ENCODE results near the gene ASB10. TPM values are rescaled to one million over a fixed set of nuclear protein-coding genes. Genes with fewer than 3 reads are reported as not detected.

Gene ASB10
- total RNA-seq, 1 donor from 2014 or later: not detected

DNA sequence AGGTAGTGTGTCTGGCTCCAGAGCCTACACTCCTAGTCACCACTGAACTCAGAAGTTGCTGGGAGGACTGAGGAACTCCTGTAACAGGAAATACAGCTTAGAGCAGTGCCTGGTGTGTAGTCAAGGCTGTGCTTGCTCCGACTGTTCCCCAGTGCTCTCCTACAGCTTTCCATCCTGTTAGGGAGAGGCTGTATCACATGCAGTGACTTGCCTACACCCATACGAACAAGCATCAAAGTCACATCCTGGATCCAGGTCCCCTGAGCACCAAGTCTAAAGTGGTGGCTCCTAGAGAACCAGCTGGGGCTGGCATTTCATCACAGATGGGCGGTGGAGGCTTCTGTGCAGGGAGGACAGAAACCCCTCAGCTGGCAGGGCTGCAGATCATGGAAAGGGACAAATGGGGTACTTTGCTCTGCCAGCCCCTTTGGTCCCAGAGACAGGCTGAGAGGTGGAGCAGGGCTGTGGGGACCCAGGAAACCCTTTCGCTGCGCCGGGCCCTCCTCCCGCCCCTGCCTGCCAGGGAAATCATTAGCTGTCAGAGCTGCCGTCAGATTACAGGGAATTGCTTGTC is 7.7 kb downstream of the ASB10 start:
- TF ChIP-seq, protein P1, sequence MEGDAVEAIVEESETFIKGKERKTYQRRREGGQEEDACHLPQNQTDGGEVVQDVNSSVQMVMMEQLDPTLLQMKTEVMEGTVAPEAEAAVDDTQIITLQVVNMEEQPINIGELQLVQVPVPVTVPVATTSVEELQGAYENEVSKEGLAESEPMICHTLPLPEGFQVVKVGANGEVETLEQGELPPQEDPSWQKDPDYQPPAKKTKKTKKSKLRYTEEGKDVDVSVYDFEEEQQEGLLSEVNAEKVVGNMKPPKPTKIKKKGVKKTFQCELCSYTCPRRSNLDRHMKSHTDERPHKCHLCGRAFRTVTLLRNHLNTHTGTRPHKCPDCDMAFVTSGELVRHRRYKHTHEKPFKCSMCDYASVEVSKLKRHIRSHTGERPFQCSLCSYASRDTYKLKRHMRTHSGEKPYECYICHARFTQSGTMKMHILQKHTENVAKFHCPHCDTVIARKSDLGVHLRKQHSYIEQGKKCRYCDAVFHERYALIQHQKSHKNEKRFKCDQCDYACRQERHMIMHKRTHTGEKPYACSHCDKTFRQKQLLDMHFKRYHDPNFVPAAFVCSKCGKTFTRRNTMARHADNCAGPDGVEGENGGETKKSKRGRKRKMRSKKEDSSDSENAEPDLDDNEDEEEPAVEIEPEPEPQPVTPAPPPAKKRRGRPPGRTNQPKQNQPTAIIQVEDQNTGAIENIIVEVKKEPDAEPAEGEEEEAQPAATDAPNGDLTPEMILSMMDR (conservative IDR thresholded peaks at IDR 0.05; ENCODE audit: low read depth, low read length): no peak
- DNase-seq (ENCODE audit: low read depth): no peak
- H3K4me3 ChIP-seq (ENCODE audit: low read depth, low read length): no peak overlapping the region

DNA sequence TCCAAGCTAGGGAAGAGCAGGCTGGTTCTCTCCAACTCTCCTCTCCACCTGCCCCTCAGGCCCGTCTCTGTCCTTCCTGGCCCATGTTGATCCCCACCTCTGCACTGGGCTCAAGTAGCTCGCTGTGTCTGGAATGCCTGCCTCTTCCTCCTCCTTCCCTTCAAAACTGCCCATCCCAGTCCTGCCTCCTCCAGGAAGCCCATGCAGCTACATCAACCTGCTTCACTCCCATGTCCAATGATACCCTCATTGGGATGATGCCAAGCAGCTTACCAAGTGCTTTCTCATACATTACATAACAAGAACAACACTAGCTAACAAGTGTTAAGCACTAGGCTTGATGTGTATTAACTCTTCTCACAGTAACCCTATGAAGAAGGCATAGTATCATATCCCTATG is 8.2 kb downstream of the ASB10 start:
- DNase-seq (ENCODE audit: low read depth): no peak
- H3K4me3 ChIP-seq (ENCODE audit: low read depth, low read length): no peak overlapping the region
- TF ChIP-seq, protein P1 (conservative IDR thresholded peaks at IDR 0.05; ENCODE audit: low read depth, low read length): no peak

DNA sequence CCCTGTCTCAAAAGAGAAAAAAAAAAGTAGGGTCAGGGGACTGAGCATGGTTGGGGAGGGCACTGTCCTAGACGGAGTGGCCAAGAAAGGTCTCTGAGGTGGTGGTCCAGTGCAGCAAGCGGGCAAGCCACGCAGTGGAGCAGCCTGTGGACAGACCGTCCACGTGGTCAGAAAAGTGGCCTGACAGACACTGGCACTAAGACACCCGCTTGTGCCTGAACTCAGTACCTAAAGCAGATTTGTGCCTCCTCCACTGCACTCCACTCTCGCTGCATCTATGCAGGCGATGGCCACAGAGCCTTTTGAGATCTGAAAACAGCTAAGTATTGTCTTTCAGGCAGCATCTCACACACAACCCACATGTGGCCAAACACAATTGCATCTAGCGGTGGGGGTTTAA is 8.8 kb downstream of the ASB10 start:
- no peak for DNase-seq (ENCODE audit: low read depth)
- TF ChIP-seq, protein P1 (conservative IDR thresholded peaks at IDR 0.05; ENCODE audit: low read depth, low read length): no peak

DNA sequence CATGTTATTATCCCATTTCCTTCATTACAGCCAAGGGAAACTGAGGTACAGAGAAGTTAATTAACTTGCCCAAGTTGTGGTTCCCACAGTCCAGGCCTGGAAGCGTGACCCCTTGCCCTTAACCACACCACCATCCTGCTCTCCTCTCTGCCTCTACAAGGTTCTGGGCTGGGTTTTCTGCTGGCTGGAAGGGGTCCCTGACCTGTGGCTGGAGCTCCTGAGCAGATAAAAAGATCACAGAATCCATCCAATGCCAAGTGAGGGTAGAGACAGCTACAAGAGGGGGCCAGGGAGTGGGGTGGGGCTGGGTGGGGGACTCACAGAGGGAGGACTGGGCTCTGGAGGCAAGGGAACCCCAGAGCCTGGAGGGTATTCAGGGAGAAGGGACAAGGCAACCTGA is 9.7 kb downstream of the ASB10 start:
- DNase-seq (ENCODE audit: low read depth): no peak
- TF ChIP-seq, protein P1 (conservative IDR thresholded peaks at IDR 0.05; ENCODE audit: low read depth, low read length): no peak
- no peak overlapping the region for H3K4me3 ChIP-seq (ENCODE audit: low read depth, low read length)

More for the DNA sequence above, 8.8 kb downstream of the ASB10 start:
- no peak overlapping the region for H3K4me3 ChIP-seq (ENCODE audit: low read depth, low read length)

DNA sequence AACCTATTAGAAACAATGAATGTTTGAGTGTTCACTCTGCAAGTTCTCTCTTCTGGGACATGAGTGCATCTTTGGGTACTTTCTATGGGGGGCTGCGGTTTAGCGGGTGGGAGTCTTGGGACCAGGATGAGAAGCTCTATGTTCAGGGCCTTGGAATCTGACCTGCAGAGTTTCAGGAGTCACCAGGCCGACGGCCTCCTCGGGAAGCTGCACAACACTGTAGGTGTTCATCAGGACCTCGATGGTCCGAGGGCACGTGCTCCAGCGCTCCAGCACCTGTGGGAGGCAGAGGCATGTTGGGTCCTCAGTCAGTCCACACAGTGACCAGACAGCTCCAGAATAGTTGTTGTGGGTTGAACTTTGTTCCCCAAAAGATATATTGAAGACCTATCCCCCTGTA is 10.6 kb downstream of the ASB10 start:
- no peak for DNase-seq (ENCODE audit: low read depth)
- no peak overlapping the region for H3K4me3 ChIP-seq (ENCODE audit: low read depth, low read length)
- TF ChIP-seq, protein P1 (conservative IDR thresholded peaks at IDR 0.05; ENCODE audit: low read depth, low read length): no peak

DNA sequence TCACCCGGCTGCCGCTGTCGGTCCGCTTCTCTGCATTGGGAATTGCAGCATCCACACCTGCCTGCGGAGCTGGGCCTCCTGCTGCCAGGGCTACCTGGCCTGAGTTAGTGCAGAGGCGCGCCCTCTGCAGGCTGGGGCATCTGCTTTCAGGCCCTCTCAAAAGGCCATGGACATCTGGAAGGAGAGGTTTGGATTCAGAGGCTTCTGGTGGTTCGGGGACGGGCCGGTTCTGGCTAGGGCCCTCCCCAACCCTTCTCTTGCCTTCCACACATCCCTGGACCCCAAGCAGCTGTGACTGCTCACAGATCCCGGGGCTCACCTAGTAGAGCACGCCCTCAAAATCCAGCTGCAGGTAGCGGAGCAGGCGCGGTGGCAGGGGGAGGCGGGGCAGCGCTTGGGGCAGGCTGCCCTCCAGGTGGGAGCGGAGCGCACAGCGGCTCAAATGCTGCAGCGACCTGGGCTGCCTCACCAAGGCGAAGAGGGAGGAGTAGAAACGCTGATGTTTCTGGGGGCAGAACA is 11.2 kb downstream of the ASB10 start:
- no peak for DNase-seq (ENCODE audit: low read depth)
- H3K4me3 ChIP-seq (ENCODE audit: low read depth, low read length): no peak overlapping the region
- TF ChIP-seq, protein P1 (conservative IDR thresholded peaks at IDR 0.05; ENCODE audit: low read depth, low read length): no peak
